ENCODE results near the gene C4BPA.

DNA sequence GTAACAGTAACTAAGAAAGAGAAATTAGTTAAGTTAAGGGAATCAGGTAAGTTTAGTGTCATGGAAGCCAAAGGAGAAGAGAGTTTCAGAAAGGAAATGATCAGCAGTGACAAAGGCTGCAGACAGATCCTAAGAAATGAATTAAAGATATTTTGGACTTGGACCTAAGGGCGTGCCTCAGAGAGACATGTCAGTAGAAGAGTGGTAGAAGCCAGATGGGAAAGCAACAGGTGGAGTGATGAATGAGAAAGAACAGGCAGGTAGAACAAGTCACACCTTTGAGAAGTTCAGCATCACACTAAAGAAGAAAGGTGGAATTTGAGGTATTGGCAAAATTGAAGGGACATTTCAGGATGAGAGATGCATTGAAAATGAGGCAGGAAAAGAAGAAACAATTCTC, 1.4 kb upstream of the C4BPA start:
- TF ChIP-seq, protein P1, sequence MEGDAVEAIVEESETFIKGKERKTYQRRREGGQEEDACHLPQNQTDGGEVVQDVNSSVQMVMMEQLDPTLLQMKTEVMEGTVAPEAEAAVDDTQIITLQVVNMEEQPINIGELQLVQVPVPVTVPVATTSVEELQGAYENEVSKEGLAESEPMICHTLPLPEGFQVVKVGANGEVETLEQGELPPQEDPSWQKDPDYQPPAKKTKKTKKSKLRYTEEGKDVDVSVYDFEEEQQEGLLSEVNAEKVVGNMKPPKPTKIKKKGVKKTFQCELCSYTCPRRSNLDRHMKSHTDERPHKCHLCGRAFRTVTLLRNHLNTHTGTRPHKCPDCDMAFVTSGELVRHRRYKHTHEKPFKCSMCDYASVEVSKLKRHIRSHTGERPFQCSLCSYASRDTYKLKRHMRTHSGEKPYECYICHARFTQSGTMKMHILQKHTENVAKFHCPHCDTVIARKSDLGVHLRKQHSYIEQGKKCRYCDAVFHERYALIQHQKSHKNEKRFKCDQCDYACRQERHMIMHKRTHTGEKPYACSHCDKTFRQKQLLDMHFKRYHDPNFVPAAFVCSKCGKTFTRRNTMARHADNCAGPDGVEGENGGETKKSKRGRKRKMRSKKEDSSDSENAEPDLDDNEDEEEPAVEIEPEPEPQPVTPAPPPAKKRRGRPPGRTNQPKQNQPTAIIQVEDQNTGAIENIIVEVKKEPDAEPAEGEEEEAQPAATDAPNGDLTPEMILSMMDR (IDR thresholded peaks at IDR 0.05): no peak
- no peak for TF ChIP-seq POLR2AphosphoS5 (IDR thresholded peaks at IDR 0.05)
- no peak for TF ChIP-seq POLR2A (IDR thresholded peaks at IDR 0.05)
